ENCODE measurements around the gene TMEM175.
A peak's percentile ranks its signal among the peaks of the same experiment; 100 is the strongest.

TMEM175 gene

GRCh38 chr4:988726-989721 lies 56.8 kb downstream of the TMEM175 start:
- TF ChIP-seq, protein P1, sequence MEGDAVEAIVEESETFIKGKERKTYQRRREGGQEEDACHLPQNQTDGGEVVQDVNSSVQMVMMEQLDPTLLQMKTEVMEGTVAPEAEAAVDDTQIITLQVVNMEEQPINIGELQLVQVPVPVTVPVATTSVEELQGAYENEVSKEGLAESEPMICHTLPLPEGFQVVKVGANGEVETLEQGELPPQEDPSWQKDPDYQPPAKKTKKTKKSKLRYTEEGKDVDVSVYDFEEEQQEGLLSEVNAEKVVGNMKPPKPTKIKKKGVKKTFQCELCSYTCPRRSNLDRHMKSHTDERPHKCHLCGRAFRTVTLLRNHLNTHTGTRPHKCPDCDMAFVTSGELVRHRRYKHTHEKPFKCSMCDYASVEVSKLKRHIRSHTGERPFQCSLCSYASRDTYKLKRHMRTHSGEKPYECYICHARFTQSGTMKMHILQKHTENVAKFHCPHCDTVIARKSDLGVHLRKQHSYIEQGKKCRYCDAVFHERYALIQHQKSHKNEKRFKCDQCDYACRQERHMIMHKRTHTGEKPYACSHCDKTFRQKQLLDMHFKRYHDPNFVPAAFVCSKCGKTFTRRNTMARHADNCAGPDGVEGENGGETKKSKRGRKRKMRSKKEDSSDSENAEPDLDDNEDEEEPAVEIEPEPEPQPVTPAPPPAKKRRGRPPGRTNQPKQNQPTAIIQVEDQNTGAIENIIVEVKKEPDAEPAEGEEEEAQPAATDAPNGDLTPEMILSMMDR (IDR thresholded peaks at IDR 0.05) = no peak
- TF ChIP-seq ZFX (IDR thresholded peaks at IDR 0.05; ENCODE audit: borderline replicate concordance) = no peak
- no peak overlapping the region for H3K27ac ChIP-seq

DNA sequence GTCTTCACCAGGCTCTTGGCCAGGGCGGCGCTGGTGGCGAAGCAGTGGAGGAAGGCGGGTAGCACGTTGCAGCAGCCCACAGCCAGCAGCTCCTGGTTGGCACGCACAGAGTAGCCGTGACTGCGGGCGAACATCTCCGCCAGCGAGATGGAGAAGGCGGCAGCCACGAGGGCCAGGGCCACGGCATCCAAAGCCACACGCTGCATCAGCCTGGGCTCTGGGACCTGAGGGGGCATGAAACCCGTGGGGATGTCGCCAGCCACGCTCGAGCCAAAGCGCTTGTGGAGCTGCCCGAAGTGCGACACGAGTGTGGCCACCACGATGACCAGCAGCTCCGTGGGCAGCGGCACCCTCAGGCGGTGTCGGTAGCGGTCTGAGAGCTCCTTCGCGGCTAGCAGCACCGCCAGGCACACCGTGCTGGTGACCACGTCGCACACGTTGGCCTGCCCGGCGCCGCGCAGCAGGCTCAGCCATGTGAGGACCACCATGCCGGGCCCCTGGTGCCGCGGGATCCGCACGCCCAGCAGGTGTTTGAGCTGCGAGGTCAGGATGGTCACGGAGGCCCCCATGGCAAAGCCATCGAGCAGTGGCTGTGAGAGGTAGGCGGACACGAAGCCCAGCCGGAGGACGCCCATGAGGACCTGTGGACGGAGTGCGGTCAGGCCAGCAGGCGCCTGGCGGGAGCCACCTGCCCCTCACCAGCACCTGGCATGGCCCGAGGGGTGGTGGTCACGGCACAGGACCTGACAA lies 57.6 kb downstream of the TMEM175 start:
- no peak overlapping the region for H3K27ac ChIP-seq
- TF ChIP-seq, protein P1 (IDR thresholded peaks at IDR 0.05) = no peak
- TF ChIP-seq ZFX (IDR thresholded peaks at IDR 0.05; ENCODE audit: borderline replicate concordance) = no peak

- TF ChIP-seq, protein P1 (IDR thresholded peaks at IDR 0.05) = no peak
- no peak for TF ChIP-seq ZFX (IDR thresholded peaks at IDR 0.05; ENCODE audit: borderline replicate concordance)
- no peak overlapping the region for H3K27ac ChIP-seq
These were observed 58.6 kb downstream of the TMEM175 start for GRCh38 chr4:990746-991367.

DNA sequence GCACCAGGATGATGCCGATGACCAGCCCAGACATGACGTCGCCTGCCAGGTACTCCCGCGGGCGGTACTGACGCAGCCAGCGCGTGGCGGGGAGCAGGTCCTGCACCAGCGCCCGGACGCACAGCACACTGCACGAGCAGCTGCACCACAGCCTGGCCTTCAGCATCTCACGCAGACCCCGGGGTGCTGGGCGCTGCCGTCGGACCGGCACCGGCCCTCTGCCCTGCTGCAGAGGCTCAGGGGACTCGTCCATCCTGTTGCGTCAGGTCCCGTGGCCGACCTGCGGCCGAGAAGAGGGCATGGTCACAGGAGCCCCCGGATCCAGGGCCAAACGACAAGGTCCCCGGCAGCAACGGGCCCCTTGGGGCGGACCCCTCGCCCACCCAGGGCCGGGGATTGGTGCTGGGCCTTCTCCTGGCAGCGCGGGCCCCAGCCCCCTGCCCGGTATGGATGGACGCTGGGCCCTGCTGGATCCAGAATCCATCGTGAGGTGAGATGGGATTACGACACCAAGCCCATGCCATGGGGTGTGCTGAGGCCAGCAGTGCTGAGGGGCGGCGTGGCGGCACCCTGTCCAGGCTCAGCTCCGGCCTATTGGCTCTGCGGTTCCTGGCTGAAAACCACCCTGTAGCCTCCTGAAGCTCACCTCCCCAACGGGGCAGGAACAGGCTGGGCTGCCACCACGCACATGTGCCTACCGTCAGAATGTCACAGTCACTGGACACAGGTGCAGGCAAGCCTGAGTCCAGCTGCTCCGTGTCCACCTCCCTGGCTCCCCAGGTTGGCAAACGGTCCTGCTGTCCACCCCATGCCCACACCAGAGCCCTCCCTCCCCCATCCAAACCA lies 59.4 kb downstream of the TMEM175 start:
- no peak for TF ChIP-seq ZFX (IDR thresholded peaks at IDR 0.05; ENCODE audit: borderline replicate concordance)
- TF ChIP-seq, protein P1 (IDR thresholded peaks at IDR 0.05) = no peak
- H3K27ac ChIP-seq = peak overlapping the region; percentile 99

- TF ChIP-seq, protein P1 (IDR thresholded peaks at IDR 0.05) = no peak
- TF ChIP-seq ZFX (IDR thresholded peaks at IDR 0.05; ENCODE audit: borderline replicate concordance) = no peak
- H3K27ac ChIP-seq = peak overlapping the region; percentile 99
These were observed 60.2 kb downstream of the TMEM175 start for GRCh38 chr4:992297-993110.
